Ovary (tissue), 3 donors: ENCODE measurements around the gene RGL3.

Experiments
- POLR2A ChIP-seq: fragments of 450-650 bp; IDR thresholded peaks from one replicate; pipeline ENCODE4 v1.6.1; 2017; ENCODE audit warnings: antibody characterized with exemption, mild to moderate bottlenecking, moderate library complexity
- TF ChIP-seq, protein P1 (sequence below), 3 donors: fragments of 450-650 bp in 2 of 3; fragments of 200-600 bp in 1 of 3; IDR thresholded peaks; one replicate each; pipeline versions ENCODE4 v1.5.1 to v1.8.0; 2016 to 2022; ENCODE audit warnings: antibody characterized with exemption in 3 of 3, mild to moderate bottlenecking in 1 of 3
- donor health status: DM: no; HTN: no; CAD: no.

DNA sequence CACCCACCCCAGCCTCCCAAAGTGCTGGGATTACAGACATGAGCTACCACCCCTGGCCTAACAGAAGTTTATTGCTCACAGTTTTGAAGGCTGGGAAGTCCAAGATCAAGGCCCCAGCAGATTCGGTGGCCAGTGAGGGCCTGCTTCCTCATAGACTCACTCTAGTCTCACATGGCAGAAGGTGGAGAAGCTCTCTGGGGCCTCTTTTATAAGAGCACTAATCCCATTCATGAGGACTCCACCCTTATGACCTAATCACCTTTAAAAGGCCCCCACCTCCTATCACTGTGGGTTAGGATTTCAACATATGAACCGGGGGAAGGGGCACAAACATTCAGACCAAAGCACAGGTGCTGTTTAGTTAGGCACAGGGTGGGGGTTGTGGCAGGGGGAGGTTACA, 51.6 kb downstream of the RGL3 start:
- TF ChIP-seq, protein P1, sequence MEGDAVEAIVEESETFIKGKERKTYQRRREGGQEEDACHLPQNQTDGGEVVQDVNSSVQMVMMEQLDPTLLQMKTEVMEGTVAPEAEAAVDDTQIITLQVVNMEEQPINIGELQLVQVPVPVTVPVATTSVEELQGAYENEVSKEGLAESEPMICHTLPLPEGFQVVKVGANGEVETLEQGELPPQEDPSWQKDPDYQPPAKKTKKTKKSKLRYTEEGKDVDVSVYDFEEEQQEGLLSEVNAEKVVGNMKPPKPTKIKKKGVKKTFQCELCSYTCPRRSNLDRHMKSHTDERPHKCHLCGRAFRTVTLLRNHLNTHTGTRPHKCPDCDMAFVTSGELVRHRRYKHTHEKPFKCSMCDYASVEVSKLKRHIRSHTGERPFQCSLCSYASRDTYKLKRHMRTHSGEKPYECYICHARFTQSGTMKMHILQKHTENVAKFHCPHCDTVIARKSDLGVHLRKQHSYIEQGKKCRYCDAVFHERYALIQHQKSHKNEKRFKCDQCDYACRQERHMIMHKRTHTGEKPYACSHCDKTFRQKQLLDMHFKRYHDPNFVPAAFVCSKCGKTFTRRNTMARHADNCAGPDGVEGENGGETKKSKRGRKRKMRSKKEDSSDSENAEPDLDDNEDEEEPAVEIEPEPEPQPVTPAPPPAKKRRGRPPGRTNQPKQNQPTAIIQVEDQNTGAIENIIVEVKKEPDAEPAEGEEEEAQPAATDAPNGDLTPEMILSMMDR (IDR thresholded peaks at IDR 0.05), result no peak
- no peak for TF ChIP-seq POLR2A
